HCT116 (cell line): ENCODE measurements around the gene C4BPB. TPM values are rescaled to one million over a fixed set of nuclear protein-coding genes. Genes with fewer than 3 reads are reported as not detected.

Experiments
- ATAC-seq: fragments of 200-7000 bp; cut with Tn5 transposase; 2 replicates; pipeline ENCODE4 v1.9.1; 2020; ENCODE audit warnings: mild to moderate bottlenecking, moderate library complexity
- BruUV-seq: library from RNA; stranded (reverse); fragments of 400-500 nt; replicated peaks from 2 replicates; lab custom pipeline; 2021; lab: Mats Ljungman, UMichigan
- CTCF ChIA-PET: fragments of 300-600 bp; sonication (Branson Sonifier 250); formaldehyde crosslinking; loops from one replicate; lab custom pipeline; 2021; ENCODE audit warnings: antibody characterized with exemption; lab: Charles Lee
- POLR2A ChIA-PET: fragments of 300-600, 350-600 bp; sonication (Branson Sonifier 250); formaldehyde crosslinking; loops from one replicate; lab custom pipeline; 2021; ENCODE audit warnings: antibody characterized with exemption; lab: Charles Lee
- RAD21 ChIA-PET, 2 experiments: fragments of 300-600 bp; sonication (Branson Sonifier 250); formaldehyde crosslinking; loops; one replicate each; lab custom pipeline; 2023; ENCODE audit warnings: low total read pairs in 2 of 2; ENCODE audit not compliant: uncharacterized antibody in 2 of 2, unreplicated experiment in 2 of 2, low non-redundant PET in 1 of 2; lab: Charles Lee
- DNase-seq: peaks from one replicate; pipeline ENCODE4 v3.0.0-alpha.2; 2010; ENCODE audit warnings: low read depth, low spot score
- H2AFZ ChIP-seq: fragments of 200-600 bp; shearing (Covaris generic), sonication (generic); 2 replicates; pipeline ENCODE4 v1.6.1; 2017; ENCODE audit warnings: low read depth, mixed run types, mixed read lengths, antibody characterized with exemption, low read length; ENCODE audit not compliant: poor library complexity, severe bottlenecking
- H3K27ac ChIP-seq: 2 replicates; pipeline ENCODE4 v1.5.1; 2012; ENCODE audit warnings: low read depth, low read length
- H3K27me3 ChIP-seq: fragments of 200-600 bp; sonication (generic); 2 replicates; pipeline ENCODE4 v1.6.1; 2016; ENCODE audit warnings: mixed run types, low read length, mixed read lengths; ENCODE audit not compliant: insufficient read depth
- H3K36me3 ChIP-seq, 2 experiments: fragments of 200-500 bp in 1 of 2; fragments of 200-600 bp in 1 of 2; sonication (Bioruptor generic) in 1 of 2; sonication (generic) in 1 of 2; 2 replicates each; pipeline versions ENCODE4 v1.5.1 to v1.6.1; 2014 to 2016; ENCODE audit warnings: low read length in 2 of 2, inconsistent platforms in 1 of 2, mixed read lengths in 1 of 2, mixed run types in 1 of 2; ENCODE audit not compliant: insufficient read depth in 2 of 2, control insufficient read depth in 1 of 2
- H3K4me1 ChIP-seq, 2 experiments: fragments of 200-600 bp in 1 of 2; sonication (generic) in 1 of 2; 2 replicates each; pipeline versions ENCODE4 v1.5.1 to v1.6.1; 2012 to 2017; ENCODE audit warnings: low read length in 2 of 2, inconsistent platforms in 1 of 2, mild to moderate bottlenecking in 1 of 2, mixed read lengths in 1 of 2, mixed run types in 1 of 2, moderate library complexity in 1 of 2; ENCODE audit not compliant: insufficient read depth in 2 of 2, control insufficient read depth in 1 of 2
- H3K4me2 ChIP-seq: fragments of 200-600 bp; sonication (generic); 2 replicates; pipeline ENCODE4 v1.6.1; 2017; ENCODE audit warnings: mixed run types, low read length, mixed read lengths
- H3K4me3 ChIP-seq, 2 experiments: fragments of 200-600 bp in 1 of 2; sonication (generic) in 1 of 2; replicated peaks in 1 of 2; 2 replicates each; pipeline ENCODE4 v1.5.1; 2011 to 2016; ENCODE audit warnings: low read length in 2 of 2, control low read depth in 1 of 2, low read depth in 1 of 2, mild to moderate bottlenecking in 1 of 2, mixed read lengths in 1 of 2, mixed run types in 1 of 2
- H3K79me2 ChIP-seq: fragments of 200-600 bp; sonication (generic); 2 replicates; pipeline ENCODE4 v1.6.1; 2017; ENCODE audit warnings: mild to moderate bottlenecking, mixed run types, low read length, moderate library complexity, mixed read lengths; ENCODE audit not compliant: insufficient read depth
- H3K9ac ChIP-seq: fragments of 200-600 bp; sonication (generic); 2 replicates; pipeline ENCODE4 v1.6.1; 2016; ENCODE audit warnings: low read length, mixed read lengths
- H3K9me2 ChIP-seq: fragments of 200-600 bp; sonication (generic), shearing (Covaris generic); 2 replicates; pipeline ENCODE4 v1.6.1; 2017; ENCODE audit warnings: mixed run types, mild to moderate bottlenecking, moderate library complexity; ENCODE audit not compliant: insufficient read depth
- H3K9me3 ChIP-seq, 2 experiments: fragments of 200-500 bp in 1 of 2; fragments of 200-600 bp in 1 of 2; sonication (Bioruptor generic) in 1 of 2; sonication (generic) in 1 of 2; 2 replicates each; pipeline ENCODE4 v1.6.1; 2014 to 2017; ENCODE audit warnings: low read length in 2 of 2, mixed read lengths in 2 of 2, inconsistent platforms in 1 of 2, low read depth in 1 of 2, mild to moderate bottlenecking in 1 of 2, mixed run types in 1 of 2, moderate library complexity in 1 of 2; ENCODE audit not compliant: control insufficient read depth in 1 of 2, insufficient read depth in 1 of 2
- H4K20me1 ChIP-seq: fragments of 200-600 bp; sonication (generic), shearing (Covaris generic); 2 replicates; pipeline ENCODE4 v1.6.1; 2017; ENCODE audit warnings: mixed run types, mild to moderate bottlenecking, moderate library complexity; ENCODE audit not compliant: insufficient read depth
- ATF3 ChIP-seq: IDR thresholded peaks from 2 replicates; pipeline ENCODE4 v1.6.1; 2012
- CBX3 ChIP-seq: IDR thresholded peaks from 2 replicates; pipeline ENCODE4 v1.6.1; 2012; ENCODE audit warnings: low read depth
- CEBPB ChIP-seq: IDR thresholded peaks from 2 replicates; pipeline ENCODE4 v1.6.1; 2012; ENCODE audit warnings: low read depth
- ELF1 ChIP-seq: IDR thresholded peaks from 2 replicates; pipeline ENCODE4 v1.6.1; 2012; ENCODE audit warnings: low read depth, borderline replicate concordance
- EZH2 ChIP-seq: fragments of 200-600 bp; sonication (generic); IDR thresholded peaks from 2 replicates; pipeline ENCODE4 v1.6.1; 2017; ENCODE audit warnings: antibody characterized with exemption, mixed run types
- FOSL1 ChIP-seq: IDR thresholded peaks from 2 replicates; pipeline ENCODE4 v1.6.1; 2012; ENCODE audit warnings: low read depth
- MAX ChIP-seq: IDR thresholded peaks from 2 replicates; pipeline ENCODE4 v1.6.1; 2012
- RAD21 ChIP-seq: IDR thresholded peaks from 2 replicates; pipeline ENCODE4 v1.6.1; 2012; ENCODE audit warnings: low read depth, mild to moderate bottlenecking
- REST ChIP-seq: IDR thresholded peaks from 2 replicates; pipeline ENCODE4 v1.6.1; 2012; ENCODE audit warnings: low read depth
- SIN3A ChIP-seq: IDR thresholded peaks from 2 replicates; pipeline ENCODE4 v1.6.1; 2012; ENCODE audit warnings: low read depth
- SP1 ChIP-seq: IDR thresholded peaks from 2 replicates; pipeline ENCODE4 v1.6.1; 2012; ENCODE audit warnings: low read depth
- TCF7L2 ChIP-seq: IDR thresholded peaks from 2 replicates; pipeline ENCODE4 v1.7.0; 2011; ENCODE audit warnings: borderline replicate concordance, inconsistent platforms; ENCODE audit not compliant: insufficient read depth, insufficient read length; ENCODE audit errors: extremely low read depth
- YY1 ChIP-seq: IDR thresholded peaks from 2 replicates; pipeline ENCODE4 v1.6.1; 2011; ENCODE audit warnings: low read length, low read depth, moderate library complexity, mild to moderate bottlenecking; ENCODE audit not compliant: insufficient replicate concordance; ENCODE audit errors: extremely low read depth
- ZBTB33 ChIP-seq: IDR thresholded peaks from 2 replicates; pipeline ENCODE4 v1.6.1; 2011; ENCODE audit warnings: mild to moderate bottlenecking, low read length, moderate library complexity; ENCODE audit not compliant: insufficient replicate concordance; ENCODE audit errors: extremely low read depth
- ZFX ChIP-seq: fragments of 450-650 bp; IDR thresholded peaks from 2 replicates; pipeline ENCODE4 v1.6.1; 2017
- ZNF274 ChIP-seq: fragments of 200-500 bp; sonication (Bioruptor generic); IDR thresholded peaks from 2 replicates; pipeline ENCODE4 v1.6.1; 2014; ENCODE audit warnings: mild to moderate bottlenecking, low read depth, low read length, inconsistent platforms
- intact Hi-C: fragments of 100-400 bp; cut with micrococcal nuclease; formaldehyde crosslinking; loops from 2 replicates; pipeline ENCODE4 v1.10.0; 2022
- total RNA-seq: library from RNA; stranded (reverse); gene quantifications from one replicate; pipeline ENCODE4 v1.2.1, GENCODE V29; 2021; ENCODE audit not compliant: unreplicated experiment

The C4BPB gene
- total RNA-seq, 1 experiment from 2014 or later = not detected

GRCh38 chr1:207139616-207140015 lies 51.0 kb downstream of the C4BPB start:
- H3K4me3 ChIP-seq = no peak overlapping the region
- H3K4me1 ChIP-seq = no peaks in the 10 kb centered on the region
- ATAC-seq (no peak), DNase-seq (no peak)
- no peaks in the 10 kb centered on the region for H3K27me3 ChIP-seq
- no peaks in the 10 kb centered on the region for H3K36me3 ChIP-seq
- no peaks in the 10 kb centered on the region for H3K9me2 ChIP-seq
- no peak overlapping the region for H3K4me2 ChIP-seq
- no peak overlapping the region for H3K27ac ChIP-seq
- no peaks in the 10 kb centered on the region for H3K9me3 ChIP-seq
- no peaks in the 10 kb centered on the region for H4K20me1 ChIP-seq
- ChIA-PET RAD21 (no interaction called here), CTCF (no interaction called here)
- no peaks in the 10 kb centered on the region for H3K79me2 ChIP-seq
- no peak overlapping the region for H2AFZ ChIP-seq
- H3K9ac ChIP-seq = no peak overlapping the region
- no TSS peak for BruUV-seq
- intact Hi-C loops = no loop called here
- TF ChIP-seq RAD21 (no peak), SP1 (no peak), ELF1 (no peak), FOSL1 (no peak), EZH2 (no peak), CEBPB (no peak), ZFX (no peak), REST (no peak), ZNF274 (no peak), ZBTB33 (no peak), SIN3A (no peak), ATF3 (no peak), TCF7L2 (no peak), MAX (no peak), CBX3 (no peak), YY1 (no peak)
- TF ChIP-seq, all 23 proteins: peak for 0
- POLR2A ChIA-PET = no interaction called here
